ENCODE data around the gene SFMBT2.
"Not testable (repeated sequence)": the region's sequence is repeated elsewhere in the genome, so short reads cannot be mapped to it uniquely, and the experiment has no call there.

The SFMBT2 gene

DNA sequence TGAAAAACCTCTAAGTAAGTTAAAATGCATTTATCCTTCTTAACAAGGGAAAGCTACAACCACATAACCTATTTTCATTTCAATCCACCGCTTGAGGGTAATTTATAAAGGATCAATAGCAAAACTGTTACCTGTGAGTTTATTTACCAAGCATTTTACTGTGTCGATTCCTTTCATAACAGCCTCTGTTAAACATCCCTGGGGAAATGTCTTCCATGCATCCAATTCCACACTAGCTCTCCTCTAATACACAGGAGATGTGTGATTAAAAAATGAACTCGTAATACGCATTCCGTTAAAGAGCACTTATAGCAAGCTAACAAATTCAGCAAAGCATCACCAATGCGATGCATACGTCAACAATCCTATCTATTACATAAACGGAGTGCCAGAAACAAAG is 185.7 kb downstream of the SFMBT2 start:
- no peak for DNase-seq (ENCODE audit: low read depth)

DNA sequence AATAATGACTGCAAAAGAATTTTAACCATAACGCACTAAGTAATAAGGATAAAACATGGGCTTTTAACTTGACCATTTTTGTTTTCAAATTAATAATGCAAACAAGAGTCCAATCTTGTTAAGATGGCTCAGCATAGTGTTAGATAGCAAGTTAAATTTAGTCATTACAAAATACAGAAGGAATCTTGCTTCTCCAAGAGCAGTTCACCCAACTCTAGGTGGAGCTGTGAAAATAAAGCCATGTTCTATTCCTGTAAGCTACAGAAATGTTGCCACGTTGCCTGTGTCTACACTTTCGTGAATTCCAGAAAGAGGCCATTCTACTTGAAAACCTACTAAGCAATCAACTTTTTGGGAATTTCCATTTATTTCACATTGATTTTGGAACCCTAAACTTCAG is 191.9 kb downstream of the SFMBT2 start:
- DNase-seq (ENCODE audit: low read depth), result no peak

DNA sequence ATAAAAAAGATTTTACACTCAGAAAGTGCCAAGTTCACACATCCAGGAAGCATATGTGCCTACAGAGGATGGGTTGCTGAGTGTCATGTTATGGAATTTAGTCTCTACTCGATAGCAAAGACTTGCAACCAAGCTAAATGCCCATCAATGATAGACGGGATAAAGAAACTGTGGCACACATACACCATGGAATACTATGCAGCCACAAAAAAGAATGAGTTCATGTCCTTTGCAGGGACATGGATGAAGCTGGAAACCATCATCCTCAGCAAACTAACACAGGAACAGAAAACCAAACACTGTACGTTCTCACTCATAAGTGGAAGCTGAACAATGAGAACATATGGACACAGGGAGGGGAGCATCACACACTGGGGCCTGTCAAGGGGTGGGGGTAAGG is 198.1 kb downstream of the SFMBT2 start:
- DNase-seq (ENCODE audit: low read depth), result not testable (repeated sequence)

DNA sequence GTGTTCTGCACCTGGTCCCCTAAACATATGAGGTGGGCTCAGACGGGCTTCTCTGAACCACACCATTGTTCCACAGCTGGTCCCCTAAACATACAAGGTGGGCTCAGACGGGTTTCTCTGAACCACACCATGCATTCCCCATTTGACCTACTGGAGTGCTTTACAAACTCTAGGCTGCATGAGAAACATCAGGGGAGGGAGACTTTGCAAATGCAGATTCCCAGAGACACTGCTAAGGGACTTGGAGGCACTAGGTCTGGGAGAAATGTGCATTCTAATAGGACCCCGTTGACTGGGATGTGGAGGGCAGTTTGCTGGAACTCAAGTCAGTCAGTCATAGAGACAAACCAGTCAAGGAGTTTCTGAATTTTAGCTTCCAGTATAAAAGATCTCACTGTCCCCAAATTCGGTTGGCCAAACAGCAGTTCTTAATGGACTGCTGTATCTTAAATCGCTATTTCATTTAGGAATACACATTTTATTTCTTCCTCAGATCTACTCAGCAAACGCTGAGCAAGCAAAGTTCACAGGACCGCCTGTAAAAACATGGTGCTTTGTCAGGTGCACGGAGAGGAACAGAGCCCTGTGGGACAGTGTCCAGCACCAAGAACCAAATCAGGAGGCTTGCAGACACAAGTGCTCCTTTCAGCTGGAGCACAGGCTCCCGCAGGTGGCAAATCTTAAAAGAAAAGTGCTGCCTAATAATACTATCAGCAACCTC is 198.8 kb downstream of the SFMBT2 start:
- DNase-seq (ENCODE audit: low read depth), result no peak

DNA sequence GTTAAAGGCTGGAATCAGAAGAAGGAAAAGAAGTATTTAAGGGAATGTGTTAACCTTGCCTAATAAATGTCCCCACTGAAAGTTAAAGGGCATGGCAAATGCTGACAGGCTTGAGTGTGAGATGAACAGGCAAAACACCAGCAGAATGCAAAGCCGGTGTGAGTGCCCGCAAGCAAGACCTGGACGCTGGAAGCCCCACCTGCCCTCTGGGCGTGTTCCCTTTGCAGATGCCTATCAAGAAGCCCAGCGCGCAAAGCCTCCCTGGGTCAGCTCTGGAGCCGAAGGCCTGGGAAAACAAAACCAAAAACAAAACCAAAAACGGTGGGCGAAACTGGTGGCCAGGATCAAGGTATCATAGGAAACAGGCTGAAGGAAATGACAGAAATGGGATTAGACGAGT is 200.3 kb downstream of the SFMBT2 start:
- no peak for DNase-seq (ENCODE audit: low read depth)

DNA sequence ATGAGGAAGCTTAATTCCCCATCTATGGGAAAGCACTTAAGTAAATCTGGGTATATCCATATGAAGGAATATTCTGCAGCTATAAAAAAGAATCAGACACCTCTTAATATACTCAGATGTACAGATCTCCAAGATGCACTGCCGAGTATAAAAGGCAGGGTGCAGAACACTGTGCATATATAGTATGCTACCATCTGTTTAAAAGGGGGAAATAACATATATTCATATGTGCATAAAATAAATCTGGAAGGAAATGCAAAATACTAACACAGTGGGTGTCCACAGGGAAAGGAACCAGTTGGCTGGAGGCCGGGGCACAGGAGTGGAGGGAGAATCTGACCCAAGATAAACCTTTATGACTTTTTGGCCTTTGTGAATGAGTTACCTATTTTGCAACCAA is 201.4 kb downstream of the SFMBT2 start:
- DNase-seq (ENCODE audit: low read depth), result no peak

DNA sequence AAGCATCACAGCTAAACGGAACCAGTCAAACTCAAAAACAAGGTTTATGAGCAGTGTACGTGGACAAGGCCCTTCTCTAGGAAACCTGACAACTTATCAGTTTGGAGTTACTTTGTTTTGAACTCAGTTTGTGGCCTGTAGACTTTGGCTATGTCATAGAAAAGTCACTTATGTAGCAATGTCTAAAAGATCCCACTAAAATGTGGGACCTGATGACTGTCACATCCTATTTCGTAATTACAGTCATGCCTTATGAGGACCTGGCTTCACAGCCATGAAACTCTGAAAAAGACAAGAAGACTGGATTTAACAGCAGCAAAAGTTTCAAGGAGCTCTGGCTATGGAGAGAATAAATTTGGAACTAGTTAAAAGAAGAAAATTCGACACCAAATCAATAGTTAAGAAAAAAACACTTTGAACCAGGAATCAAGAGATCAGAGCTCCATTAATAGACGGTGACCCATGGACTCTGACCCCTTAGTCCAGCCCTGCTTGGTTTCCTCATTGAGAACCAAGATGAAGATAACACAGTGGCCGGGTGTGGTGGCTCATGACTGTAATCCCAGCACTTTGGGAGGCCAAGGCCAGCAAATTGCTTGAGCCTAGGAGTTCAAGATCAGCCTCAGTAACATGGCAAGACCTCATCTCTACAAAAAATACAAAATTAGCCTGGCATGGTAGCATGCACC is 204.3 kb downstream of the SFMBT2 start:
- DNase-seq (ENCODE audit: low read depth), result no peak

DNA sequence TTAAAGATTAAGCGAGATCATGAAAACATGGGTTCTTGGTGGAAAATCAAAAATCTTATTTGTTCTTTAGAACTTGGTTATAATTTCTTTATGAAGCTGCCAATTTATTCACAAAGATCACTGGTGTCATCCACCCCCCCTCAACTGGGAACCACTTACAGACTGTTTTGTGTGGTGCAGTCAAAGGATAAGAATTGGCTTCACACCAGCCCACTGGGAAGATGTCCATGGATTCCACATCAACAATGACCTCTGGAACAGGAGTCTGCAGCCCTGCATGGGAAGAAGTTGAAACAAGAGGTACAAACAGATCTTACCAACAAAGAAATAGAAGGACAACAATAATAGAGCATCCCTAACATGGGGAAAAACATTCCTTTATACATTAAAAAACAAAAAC is 205.2 kb downstream of the SFMBT2 start:
- no peak for DNase-seq (ENCODE audit: low read depth)

DNA sequence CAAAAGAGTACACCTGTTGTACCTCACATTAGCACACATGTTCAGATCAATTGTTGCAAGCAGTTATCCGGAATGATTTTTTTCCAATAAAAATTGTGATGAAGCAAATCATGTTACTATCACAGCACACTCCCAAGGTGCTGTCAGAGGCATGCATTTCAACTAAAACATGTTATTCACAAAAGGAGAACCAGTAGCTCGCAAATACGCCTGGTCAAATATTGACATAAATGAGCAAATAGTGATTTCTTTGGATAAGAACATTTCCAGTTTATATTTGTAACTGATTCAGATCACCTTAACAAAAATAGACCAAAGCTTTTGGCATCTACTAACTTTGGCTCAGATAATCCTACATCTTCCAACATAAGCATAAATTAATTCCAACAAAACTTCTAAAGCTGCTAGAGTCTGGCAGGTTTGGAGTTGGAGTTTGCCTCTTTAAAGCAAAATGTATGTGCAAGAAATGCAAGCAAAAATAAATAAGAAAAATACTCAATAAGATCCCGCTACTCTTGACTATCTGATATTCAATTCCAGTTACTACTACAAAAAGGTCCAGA is 208.0 kb downstream of the SFMBT2 start:
- no peak for DNase-seq (ENCODE audit: low read depth)

DNA sequence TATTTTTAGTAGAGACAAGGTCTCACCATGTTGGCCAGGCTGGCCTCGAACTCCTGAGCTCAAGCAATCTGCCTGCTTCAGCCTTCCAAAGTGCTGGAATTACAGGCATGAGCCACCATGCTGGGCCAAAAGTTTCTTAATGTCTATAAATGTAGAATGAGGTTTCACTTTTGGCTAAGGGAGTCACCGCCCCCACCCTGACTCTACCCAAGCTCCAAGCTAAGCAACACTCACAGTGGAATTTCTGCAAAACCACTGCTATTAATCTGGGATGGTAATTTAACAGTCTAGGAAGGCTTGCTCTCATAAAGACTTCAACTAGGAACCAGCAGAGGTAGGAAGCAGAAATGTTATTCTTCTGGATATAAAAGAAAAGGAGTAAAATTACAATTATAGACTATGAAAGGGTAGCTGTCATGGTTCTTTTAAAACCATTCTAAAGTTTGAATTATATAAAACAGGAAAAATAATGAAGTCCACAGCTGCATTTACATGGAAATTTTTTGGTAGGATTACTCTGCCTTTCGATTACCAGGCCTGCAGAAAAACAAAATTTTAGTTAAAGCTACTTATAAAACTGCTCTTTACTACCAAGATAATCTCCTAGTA is 211.6 kb downstream of the SFMBT2 start:
- no peak for DNase-seq (ENCODE audit: low read depth)

DNA sequence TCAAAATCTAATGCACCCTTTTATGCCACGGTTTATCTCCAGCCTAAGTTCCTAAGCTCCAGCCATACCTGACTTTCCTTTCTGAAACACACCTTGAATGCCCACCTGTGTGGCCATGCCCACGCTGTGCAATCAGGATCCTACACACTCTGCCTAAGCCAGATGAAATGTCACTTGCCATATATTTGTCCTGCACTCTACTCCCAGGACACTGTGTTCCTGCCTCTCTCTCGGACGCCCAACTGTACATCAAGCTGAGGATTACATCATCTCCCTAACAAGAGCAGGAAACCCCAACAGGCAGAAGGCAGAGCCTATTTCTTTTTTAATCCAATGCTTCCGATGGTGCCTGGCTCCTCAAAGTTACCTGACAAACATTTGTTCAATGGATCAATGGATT is 214.6 kb downstream of the SFMBT2 start:
- DNase-seq (ENCODE audit: low read depth), result no peak

DNA sequence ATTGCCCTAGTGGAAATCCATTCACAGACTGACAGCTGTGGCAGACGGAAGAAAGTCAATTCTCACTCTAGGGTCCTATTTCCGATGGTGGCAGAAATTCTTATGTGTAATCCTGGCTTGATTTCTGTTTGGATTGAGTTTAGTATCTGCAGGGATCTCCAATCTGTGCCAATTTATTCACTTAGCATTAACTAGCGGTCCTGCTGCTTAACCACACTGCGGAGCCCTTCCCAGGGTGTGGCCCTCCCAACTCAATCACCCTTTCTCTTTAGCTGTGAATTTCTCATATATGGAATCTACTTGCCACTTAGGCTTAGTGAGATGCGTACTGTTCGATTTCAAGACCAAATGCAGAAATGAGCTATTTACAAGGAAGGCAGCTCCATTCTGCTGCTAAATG is 215.7 kb downstream of the SFMBT2 start:
- no peak for DNase-seq (ENCODE audit: low read depth)

DNA sequence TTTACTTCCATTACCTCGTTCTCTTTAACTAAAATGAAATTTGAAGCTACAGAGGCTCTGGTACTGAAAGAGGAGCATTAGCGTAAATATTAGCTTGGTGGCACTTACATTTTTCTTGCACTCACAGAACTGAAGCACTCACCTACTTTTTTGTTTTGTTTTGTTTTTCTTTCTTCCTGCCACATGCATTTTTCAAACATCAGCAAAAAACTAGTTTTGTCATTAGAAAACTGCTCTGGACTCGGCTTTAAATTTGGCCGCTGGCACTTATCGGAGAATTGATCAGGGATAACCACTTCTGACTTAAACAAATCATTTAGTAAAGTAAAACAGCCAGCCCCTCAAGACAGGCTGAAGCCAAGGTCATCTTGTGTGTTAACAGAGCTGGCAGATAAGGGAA is 216.3 kb downstream of the SFMBT2 start:
- DNase-seq (ENCODE audit: low read depth), result no peak

DNA sequence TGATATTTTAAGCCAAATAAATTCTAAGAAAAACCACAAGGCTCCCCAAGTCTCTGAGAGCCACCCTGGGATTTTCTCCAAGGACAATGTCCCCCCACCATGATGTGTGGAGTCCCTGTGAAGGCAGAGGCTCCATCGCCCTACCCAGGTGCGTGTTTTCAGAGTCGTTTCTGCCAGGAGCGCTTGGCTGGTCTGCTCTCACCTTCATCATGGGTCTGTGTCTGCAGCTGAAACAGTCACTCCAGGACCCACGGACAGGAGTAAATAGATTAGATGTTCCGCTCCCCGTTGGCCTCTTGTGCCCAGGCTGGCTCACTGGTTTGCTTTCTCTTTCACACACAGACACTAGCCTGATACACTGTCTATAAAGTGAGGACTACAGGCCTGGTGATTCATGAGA is 217.5 kb downstream of the SFMBT2 start:
- DNase-seq (ENCODE audit: low read depth), result no peak

DNA sequence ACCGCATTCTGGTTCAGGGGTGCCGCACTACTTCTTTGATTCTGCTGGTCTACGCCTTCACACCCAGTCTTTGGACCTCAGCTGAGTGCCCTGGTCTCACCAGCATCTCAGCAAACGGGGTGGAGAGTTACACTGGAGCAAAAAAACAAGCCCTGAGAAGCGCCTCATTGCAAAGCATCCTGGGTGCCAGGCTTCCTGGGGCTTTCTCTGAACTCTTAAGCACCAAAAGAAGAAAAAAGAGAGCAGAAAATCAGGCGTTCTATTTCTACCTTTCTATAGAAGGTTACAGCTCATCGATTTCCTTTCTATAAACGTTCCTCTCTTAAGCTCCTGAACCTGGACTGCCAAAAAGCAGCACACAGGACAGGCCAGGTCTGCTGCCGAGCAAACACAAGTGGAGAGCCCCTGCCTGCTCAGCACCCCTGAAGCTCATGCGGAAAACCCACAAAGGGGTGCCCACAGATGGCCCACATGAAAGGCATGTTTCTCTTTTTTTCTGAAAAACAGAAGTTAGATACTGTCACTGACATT is 217.9 kb downstream of the SFMBT2 start:
- DNase-seq (ENCODE audit: low read depth), result no peak

DNA sequence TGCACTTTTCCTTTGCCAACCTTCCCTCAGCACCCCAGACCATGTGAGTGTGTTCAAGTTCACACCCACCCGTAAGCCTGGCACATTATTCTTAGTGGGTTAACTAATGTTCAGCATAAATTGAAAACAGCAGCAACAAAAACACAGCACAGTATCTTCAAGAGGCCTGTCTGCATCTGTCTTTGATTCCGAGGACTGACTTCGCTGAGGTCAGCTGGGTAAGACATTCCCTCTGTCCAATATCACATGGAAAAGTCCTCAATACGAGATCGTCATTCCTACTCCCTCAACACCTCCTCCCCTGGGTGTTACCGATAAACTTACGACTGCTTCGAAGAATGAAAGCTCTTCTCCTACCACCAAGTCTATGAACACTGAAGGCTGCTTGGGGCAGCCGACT is 218.8 kb downstream of the SFMBT2 start:
- no peak for DNase-seq (ENCODE audit: low read depth)

DNA sequence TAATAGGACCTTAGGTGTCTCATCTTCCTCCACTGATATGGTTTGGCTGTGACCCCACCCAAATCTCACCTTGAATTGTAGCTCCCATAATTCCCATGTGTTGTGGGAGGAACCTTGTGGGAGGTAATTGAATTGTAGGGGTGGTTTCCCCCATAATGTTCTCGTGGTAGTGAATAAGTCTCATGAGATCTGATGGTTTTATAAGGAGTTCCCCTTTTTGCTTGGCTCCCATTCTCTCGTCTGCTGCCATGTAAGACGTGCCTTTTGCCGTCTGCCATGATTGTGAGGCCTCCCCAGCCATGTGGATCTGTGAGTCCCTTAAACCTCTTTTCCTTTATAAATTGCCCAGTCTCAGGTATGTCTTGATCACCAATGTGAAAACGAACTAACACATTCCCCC is 220.1 kb downstream of the SFMBT2 start:
- not testable (repeated sequence) for DNase-seq (ENCODE audit: low read depth)

DNA sequence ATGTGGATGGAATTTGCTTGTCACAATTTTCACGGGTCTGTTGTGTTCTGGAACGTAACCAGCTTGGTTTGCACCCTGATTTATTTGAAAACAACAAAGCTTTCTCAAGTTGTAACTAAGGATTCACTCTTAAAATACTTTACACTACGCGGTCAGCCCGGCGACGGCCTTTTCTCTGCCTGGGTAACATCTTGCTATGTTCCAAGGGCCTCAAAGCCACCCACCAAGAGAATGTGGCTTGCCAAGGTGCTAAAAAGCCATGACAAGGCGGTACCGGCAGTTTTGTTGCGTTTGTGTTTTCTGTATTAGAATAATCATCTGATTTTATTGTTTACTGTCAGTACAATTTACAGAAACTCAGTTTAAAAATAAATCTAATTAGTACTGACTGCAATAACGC is 220.9 kb downstream of the SFMBT2 start:
- DNase-seq (ENCODE audit: low read depth), result no peak

DNA sequence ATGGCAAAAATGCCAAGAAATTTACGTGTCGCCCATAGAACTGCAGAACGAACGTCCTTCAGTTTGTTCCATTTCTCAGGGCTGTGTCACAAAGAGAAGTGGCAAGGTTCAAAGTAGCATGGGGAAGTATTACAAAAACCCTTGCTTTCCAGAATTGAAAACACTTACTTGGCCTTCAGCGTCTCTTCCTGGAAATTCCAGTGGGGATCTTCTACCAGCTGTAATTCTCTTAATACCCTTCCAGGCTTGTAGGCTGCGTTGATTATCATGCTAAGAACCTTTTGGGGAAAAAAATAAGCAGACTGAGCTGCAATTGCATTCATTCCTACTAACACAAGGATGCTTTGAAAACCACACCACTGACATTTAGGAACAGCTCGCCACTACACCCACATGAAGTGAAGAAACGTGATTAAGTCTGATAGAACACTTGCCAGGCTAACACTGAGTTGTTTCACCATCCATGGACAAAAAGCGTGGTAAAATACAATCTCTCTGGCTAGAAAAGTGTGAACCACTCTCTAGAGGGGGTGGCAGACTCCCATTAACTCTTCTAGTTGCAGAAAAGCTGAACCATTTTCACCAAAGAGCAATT is 222.3 kb downstream of the SFMBT2 start:
- no peak for DNase-seq (ENCODE audit: low read depth)

DNA sequence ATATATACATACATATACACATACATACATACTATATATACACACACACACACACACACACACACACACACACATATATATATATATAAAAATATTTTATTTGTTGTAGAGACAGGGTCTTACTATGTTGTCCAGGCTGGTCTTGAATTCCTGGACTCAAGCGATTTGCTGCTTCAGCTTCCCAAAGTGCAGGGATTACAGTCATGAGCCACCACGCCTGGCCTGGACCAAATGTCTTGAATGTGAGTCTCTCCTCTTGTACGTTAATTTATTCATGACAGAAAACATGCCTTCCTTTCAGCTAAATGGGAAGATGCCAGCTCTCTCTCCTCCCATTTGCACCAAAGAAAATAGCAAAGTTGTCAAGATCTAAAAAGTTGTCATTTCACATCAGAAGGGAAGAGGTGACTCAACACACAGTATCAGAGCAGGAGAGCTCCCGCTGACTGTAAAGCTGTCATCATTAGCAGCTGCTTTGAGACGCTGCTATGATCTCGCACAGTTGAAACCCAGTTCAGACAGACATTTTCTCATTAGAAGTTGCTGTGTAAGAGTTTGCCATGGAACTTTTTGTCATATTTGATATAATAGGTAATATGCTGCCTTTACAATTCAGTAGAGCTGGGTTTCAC is 224.3 kb downstream of the SFMBT2 start:
- DNase-seq (ENCODE audit: low read depth), result no peak

DNA sequence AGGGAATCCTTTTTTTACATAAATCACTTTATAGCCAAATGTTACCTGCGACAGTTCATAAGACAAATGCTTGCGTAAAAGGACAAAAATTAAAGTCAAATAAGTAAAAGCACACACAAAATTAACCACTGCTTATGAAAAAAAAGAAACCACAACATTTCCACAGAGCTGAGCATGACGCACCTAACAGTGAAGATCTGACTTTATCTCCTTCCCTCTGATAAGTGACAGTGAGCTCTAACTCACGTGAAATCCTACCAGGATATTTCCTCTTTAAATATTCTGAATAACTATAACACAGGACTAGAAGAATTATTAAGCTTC is 225.5 kb downstream of the SFMBT2 start:
- DNase-seq (ENCODE audit: low read depth), result no peak

DNA sequence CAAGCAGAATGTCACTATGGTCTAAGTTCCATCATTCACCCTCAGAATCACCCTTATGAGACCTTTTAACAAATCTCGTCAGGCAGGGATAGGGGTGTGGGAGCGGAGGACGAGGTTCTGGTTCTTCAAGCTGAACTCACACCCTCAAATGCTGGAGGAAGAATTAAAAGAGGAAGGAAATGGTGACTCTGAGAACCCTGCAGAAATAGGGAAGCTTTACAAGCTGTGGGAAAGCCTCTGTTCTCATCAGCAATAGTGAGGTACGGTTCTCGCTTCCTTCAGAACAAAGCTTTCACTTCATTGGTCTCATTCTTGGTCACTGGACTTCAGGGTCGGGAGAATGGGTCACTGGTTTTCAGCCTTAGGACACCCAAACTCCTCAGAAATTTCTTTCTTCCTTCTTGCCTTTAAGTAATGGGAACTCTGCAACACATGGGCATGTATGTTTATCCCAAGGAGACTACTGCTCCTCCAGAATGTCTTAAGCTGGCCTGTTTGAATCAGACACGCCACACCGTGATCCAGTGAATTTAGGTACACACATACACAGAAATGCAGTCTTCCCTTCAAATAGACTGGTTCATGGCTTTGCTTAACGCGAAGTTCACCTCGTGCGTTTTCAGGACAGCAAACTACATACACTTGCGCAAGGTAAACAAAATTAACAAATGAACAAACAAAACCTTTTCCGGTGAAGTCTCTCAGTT is 226.0 kb downstream of the SFMBT2 start:
- no peak for DNase-seq (ENCODE audit: low read depth)

All from HS-5 (cell line).